HCEC 1CT (cell line): ENCODE results near the gene TNFSF8.

Source experiments
- DNase-seq: peaks from one replicate; pipeline ENCODE4 v3.0.0-alpha.2; 2017

The TNFSF8 gene

GRCh38 chr9:114902786-114903524, 27.4 kb downstream of the TNFSF8 start:
- DNase-seq, result no peak

- DNase-seq, result peak; percentile 72
Measured at GRCh38 chr9:114900942-114901802, 29.2 kb downstream of the TNFSF8 start.

DNA sequence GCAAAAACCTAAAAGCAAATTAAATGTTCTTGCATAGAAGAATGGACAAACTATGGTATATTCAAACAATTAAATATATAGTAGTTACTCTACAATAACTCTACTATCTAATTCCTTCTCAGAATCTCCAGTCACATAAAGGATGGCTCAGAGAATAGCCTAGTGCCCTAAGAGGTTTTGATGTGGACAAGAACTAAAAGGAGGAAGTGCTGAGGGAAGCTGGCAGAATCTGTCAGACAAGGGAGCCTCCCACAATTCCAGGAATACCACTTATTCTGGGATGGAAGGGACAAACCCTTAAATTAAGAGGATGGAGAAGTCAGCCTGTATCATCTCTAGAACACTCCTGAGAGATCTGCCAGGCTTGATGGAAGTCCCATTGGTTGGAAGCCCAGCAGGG, 30.4 kb downstream of the TNFSF8 start:
- no peak for DNase-seq

DNA sequence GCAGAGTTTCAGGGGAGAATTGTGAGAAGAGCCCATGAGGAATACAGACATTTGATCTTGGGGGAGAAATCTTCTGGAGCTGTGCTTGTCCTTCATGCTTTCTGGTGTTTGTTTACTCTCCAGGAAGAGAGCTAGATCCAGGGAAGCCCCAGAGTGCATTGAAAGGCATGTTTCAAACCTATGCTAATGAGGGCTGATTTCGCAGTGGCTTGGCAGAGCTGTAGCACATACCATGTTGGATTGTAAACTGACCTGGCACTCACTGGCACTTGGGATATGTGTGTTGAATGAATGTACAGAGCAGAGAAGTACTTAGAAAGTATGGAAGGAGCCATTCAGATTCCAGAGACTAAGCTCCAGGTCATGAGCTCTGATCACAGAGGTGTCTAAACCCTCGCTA, 30.9 kb downstream of the TNFSF8 start:
- no peak for DNase-seq

GRCh38 chr9:114898741-114899140, 31.6 kb downstream of the TNFSF8 start:
- DNase-seq, result no peak

DNA sequence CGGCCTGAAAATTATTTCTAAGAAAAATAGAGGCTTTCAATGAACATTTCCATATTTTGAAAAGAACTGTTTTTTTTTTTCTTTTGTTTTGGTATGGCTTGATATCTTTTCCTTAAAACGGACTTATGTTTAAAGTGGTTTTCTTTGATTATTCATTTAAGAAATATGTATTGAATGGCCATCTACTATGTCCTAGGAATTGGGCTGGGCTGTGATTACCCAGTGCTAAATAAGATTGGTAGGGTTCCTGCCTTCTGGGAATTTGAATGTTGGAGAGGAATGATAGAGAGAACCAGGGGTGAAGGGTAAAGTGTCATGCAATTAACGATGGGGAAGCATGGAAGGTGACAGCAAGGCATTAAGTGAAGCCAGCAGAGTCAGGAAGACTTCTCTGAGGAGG, 33.2 kb downstream of the TNFSF8 start:
- DNase-seq, result peak; percentile 25

DNA sequence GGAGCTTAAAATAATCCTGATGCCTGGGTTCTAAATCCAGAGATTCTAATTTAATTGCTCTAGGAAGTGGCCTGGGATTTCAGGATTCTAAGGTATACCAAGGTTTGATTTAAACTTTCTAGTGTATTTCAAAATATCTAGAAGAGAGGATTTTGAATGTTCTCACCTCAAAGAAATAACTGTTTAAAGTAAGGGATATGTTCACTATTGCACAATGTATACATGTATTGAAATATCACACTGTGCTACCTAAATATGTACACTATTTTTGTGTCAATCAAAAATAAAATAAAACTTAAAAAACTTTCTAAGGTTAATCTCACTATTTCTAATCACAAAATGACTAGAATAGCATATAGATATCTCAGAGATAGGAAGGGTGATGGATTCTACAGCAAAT, 34.0 kb downstream of the TNFSF8 start:
- no peak for DNase-seq

- DNase-seq, result peak; percentile 20
Measured at GRCh38 chr9:114895521-114895991, 34.8 kb downstream of the TNFSF8 start.

- peak; percentile 99 for DNase-seq
Measured at GRCh38 chr9:114894609-114895433, 35.6 kb downstream of the TNFSF8 start.

DNA sequence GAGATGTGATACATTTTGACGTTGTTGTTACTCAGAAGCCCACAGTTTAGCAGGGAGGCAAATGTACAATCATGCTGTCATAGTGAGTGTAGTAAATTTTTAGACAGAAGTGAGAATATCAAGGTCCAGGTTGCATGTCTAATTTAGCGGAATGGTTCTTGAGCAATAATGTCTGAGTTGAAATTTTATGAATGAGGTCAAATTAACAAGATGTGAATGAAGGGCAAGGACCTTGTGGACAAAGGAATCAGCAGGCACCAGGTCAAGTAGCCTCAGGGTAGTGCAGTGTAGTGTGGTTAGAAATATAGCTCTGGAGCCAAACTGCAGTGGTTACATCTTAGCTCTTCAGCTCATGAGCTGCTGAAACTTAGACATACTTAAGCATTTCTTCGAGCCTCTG, 36.2 kb downstream of the TNFSF8 start:
- peak; percentile 29 for DNase-seq

- peak; percentile 39 for DNase-seq
Measured at GRCh38 chr9:114893221-114894010, 37.0 kb downstream of the TNFSF8 start.

- DNase-seq, result no peak
Measured at GRCh38 chr9:114889802-114890224, 40.6 kb downstream of the TNFSF8 start.

GRCh38 chr9:114888607-114889006, 41.8 kb downstream of the TNFSF8 start:
- DNase-seq, result no peak

GRCh38 chr9:114887963-114888362, 42.4 kb downstream of the TNFSF8 start:
- DNase-seq, result no peak

- DNase-seq, result no peak
Measured at GRCh38 chr9:114884787-114885452, 45.5 kb downstream of the TNFSF8 start.

- DNase-seq, result peak; percentile 40
Measured at GRCh38 chr9:114883709-114884108, 46.7 kb downstream of the TNFSF8 start.

- peak; percentile 45 for DNase-seq
Measured at GRCh38 chr9:114880291-114880745, 50.1 kb downstream of the TNFSF8 start.

DNA sequence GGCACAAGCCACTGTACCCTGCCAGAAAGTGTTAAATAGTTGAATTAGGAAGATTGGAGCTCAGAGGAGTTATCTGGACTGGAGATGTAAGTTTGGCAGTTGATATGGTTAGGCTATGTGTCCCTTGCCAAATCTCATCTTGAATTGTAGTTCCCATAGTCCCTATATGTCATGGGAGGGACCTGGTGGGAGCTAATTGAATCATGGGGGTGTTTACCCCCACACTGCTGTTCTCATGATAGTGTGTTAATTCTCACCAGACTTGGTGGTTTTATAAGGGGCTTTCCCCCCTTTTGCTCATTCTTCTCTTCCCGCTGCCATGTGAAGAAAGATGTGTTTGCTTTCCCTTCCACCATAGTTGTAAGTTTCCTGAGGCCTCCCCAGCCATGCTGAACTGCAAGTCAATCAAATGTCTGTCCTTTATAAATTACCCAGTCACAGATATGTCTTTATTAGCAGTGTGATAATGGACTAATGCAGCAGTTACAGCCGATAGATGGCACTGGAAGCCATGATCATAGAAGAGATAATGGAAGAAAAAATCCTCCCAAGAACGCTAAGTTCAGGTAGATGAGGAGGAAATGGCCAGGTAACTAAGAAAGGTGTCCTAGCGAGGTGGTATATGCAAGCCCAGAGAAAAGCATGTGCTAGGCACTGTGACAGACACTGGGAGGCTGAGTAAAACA, 51.4 kb downstream of the TNFSF8 start:
- no peak for DNase-seq

DNA sequence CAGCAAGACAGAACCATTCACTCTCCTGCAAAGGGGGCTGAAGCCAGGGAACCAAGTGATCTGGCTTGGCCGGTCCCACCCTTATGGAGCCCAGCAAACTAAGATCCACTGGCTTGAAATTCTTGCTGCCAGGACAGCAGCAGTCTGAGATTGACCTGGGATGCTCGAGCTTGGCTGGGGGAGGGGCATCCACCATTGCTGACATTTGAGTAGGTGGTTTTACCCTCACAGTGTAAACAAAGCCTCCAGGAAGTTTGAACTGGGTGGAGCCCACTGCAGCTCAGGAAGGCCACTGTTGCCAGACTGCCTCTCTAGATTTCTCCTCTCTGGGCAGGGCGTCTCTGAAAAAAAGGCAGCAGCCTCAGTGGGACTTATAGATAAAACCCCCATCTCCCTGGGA, 60.5 kb downstream of the TNFSF8 start:
- no peak for DNase-seq

GRCh38 chr9:114869378-114869777, 61.0 kb downstream of the TNFSF8 start:
- no peak for DNase-seq

GRCh38 chr9:114867327-114867726, 63.1 kb downstream of the TNFSF8 start:
- DNase-seq, result no peak
